NAMALWA (cell line): ENCODE data around the gene KCNH2.
"Not testable (repeated sequence)": the region's sequence is repeated elsewhere in the genome, so short reads cannot be mapped to it uniquely, and the experiment has no call there.

Experiments
- DNase-seq: peaks from one replicate; pipeline ENCODE4 v3.0.0-alpha.2; 2015; ENCODE audit warnings: low spot score

KCNH2 gene, protein sequence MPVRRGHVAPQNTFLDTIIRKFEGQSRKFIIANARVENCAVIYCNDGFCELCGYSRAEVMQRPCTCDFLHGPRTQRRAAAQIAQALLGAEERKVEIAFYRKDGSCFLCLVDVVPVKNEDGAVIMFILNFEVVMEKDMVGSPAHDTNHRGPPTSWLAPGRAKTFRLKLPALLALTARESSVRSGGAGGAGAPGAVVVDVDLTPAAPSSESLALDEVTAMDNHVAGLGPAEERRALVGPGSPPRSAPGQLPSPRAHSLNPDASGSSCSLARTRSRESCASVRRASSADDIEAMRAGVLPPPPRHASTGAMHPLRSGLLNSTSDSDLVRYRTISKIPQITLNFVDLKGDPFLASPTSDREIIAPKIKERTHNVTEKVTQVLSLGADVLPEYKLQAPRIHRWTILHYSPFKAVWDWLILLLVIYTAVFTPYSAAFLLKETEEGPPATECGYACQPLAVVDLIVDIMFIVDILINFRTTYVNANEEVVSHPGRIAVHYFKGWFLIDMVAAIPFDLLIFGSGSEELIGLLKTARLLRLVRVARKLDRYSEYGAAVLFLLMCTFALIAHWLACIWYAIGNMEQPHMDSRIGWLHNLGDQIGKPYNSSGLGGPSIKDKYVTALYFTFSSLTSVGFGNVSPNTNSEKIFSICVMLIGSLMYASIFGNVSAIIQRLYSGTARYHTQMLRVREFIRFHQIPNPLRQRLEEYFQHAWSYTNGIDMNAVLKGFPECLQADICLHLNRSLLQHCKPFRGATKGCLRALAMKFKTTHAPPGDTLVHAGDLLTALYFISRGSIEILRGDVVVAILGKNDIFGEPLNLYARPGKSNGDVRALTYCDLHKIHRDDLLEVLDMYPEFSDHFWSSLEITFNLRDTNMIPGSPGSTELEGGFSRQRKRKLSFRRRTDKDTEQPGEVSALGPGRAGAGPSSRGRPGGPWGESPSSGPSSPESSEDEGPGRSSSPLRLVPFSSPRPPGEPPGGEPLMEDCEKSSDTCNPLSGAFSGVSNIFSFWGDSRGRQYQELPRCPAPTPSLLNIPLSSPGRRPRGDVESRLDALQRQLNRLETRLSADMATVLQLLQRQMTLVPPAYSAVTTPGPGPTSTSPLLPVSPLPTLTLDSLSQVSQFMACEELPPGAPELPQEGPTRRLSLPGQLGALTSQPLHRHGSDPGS

DNA sequence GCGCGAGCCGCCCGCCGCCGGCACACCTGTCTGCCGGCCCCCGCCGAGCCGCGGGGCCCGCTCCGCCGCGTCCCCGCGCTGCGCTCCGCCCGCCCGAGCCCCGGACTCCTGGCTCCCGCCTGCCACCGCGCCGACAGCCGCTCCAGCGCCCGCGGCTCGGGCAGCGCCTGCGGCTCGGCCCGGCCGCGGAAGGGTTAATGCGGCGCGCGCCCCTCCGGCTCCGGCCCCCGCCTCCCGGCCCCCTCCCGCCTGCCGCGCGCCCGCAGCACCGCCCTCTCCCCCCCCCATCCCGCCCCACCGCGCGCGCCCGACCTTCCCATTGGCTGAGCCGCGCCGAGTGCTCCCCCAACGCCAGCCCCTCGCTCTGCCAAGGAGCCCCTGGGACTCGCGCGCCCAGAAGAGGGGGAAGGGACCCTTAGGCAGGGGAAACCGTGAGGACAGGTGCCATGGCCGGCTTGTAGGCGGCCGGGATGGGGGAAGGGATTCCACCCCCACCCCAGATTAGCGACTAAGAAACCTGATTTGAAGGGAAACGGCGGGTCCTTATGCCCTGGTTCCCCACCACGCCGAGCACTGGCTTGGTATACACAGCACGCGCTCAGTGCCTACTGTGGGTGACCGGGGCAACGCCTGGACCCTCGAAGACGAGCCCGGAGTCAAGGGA lies at the start of gene KCNH2:
KCNH2 (minus strand) TSS at position 196 of the 664 bp plus-strand sequence. CDS start 408 bp downstream, outside the sequence.
- peak; percentile 81 for DNase-seq

DNA sequence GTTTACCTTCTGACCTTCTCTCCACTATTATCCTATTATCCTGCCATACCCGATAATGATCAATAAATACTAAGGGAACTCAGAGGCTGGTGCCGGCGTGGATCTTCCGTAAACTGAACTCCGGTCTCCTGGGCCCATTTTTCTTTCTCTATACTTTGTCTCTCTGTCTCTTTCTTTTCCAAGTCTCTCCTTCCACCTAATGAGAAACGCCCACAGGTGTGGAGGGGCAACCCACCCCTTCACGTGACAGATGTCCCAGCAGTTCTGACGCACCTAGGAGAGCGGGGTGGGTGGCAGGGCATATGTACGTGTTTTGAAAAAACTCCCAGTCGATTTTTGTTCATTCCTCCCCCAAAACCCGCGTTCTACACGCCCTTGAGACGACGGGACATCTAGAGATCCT lies 49.6 kb upstream of the KCNH2 start:
- not testable (repeated sequence) for DNase-seq

DNA sequence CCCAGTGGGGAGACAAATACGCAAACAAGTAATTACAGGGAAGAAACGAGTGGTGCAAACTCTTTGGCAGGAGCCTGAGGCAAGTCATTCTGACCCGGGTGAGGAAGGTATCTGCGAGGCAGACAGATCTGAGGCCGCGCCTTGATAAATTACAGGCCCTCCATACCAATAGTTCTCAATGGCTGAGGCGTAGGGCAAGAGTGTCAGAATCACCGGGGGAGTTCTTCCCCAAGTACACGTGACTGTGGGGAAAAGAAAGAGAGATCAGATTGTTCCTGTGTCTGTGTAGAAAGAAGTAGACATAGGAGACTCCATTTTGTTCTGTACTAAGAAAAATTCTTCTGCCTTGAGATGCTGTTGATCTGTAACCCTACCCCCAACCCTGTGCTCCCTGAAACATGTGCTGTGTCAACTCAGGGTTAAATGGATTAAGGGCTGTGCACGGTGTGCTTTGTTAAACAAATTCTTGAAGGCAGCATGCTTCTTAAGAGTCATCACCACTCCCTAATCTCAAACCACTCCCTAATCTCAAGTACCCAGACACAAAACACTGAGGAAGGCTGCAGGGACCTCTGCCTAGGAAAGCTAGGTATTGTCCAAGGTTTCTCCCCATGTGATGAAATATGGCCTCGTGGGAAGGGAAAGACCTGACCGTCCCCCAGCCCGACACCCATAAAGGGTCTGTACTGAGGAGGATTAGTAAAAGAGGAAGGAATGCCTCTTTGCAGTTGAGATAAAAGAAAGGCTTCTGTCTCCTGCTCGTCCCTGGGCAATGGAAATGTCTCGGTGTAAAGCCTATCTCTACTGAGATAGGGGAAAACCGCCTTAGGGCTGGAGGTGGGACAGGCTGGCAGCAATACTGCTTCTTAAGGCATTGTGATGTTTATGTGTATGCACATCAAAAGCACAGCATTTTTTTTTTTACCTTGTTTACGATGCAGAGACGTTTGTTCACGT lies 48.9 kb upstream of the KCNH2 start:
- not testable (repeated sequence) for DNase-seq

DNA sequence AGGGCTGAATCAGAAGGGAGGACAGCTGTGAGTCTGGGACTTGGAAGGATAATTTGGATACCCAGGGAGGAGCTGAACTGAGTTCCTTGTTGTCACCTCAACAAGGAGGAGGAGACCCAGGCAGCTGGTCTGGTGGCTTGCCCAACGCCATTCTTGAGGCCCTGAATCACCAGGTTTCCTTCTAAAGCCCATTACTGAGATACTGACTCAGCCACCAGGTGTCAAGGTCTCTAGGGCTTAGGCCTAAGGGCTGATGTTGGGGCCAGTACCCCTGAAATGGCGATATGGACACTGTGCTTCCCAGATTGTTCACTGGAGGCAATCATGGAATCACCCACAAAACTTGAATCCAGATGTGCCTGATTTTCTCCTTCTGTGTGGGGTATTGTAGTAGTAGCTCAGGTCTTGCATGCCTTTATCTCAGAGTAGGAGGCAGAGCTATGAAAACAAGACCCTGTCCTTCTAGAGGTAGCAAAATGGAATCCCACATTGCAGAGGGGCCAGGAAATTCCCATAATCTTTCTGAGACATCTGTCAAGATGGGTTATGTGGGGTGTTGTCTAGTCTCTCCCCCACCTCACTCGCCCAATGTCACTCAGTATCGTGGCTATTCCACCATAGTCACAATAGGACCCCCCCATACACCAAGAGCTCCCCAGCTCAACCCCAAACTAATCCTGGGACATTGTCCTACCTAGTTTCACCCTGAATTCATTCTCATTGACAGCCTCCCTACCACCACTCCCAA lies 48.0 kb upstream of the KCNH2 start:
- no peak for DNase-seq

DNA sequence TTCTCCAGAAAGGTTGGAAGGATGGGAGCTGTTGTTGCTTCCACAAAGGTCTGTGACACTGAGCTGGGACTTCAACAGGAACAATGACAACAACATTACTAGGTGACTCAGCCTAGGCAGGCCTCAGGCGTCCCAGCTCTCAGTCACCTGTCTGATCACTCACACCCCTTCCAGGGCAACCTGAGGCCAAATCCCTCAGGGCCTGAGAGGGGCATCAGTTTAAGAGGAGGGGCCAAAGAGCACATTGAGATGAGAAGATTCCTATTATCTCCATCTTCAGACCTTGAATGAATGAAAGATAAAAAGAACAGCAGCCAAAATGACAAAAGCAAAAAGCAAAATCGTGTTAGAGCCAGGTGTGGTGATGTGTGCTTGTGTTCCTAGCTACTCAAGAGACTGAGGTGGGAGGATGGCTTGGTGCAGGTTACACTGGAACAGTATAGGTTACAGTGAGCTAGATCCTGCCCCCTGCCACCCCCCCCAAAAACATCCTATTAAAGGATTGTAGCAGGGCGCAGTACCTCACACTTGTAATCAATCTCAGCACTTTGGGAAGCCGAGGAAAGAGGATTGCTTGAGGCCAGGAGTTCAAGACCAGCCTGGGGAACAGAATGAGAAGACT lies 46.4 kb upstream of the KCNH2 start, which contains the start of gene ATG9B:
ATG9B (minus strand) TSS at position 60 of the 622 bp plus-strand sequence. CDS start 71 bp downstream, outside the sequence.
- no peak for DNase-seq

DNA sequence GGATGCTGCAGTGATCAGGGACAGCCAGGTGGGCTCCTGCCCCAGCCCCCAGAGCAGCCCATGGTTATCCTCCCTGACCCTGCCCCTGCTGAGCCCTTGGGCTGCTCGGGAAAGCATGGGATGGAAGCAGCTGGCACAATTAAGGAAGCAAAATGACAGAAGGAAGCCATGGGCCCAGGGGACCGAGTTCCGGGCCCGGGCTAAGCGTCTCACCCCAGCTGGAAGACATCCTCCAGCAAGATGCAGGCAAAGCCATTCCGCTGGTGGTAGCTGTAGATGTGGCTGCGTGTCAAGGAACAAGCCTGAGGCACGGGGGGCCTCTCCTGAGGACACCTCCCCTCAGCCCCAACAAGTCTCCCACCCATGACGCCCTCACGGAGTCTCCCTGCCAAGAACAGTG lies 45.1 kb upstream of the KCNH2 start:
- DNase-seq: no peak

DNA sequence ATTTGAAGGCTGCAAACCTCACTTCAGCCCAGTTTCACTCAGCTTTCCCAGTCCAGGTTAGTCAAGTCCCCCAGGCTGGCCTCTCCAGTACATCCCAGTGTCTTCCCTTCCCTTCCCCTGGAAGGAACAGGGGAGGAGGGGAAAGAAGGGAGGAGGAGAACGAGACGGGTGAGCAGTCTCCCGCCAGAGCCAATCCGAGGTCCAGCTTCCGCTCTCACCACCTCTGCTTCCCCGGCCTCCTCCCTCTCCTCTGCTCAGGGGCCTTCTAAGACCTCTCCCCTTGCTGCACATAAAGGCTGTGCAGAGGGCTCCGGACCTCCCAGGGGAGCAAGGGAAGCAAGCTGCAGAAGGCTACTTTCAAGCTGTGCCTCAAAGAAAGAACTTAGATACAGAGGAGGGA lies 42.1 kb upstream of the KCNH2 start:
- DNase-seq: no peak

DNA sequence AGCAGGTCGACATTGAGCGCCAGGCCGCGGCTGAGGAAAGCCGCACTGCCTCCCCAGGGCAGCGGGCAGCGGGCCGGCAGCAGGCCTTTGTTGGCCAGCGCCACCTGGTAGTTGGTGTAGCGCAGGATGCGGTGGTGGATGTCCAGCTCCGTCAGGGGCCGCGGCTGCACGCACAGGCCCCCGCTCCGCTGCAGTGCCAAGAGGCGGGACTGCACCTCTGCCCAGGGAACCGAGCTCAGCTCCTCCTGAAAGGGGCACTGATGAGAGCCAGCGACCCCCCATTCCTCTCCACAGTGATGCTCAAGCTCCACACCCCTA lies 41.0 kb upstream of the KCNH2 start:
- no peak for DNase-seq

DNA sequence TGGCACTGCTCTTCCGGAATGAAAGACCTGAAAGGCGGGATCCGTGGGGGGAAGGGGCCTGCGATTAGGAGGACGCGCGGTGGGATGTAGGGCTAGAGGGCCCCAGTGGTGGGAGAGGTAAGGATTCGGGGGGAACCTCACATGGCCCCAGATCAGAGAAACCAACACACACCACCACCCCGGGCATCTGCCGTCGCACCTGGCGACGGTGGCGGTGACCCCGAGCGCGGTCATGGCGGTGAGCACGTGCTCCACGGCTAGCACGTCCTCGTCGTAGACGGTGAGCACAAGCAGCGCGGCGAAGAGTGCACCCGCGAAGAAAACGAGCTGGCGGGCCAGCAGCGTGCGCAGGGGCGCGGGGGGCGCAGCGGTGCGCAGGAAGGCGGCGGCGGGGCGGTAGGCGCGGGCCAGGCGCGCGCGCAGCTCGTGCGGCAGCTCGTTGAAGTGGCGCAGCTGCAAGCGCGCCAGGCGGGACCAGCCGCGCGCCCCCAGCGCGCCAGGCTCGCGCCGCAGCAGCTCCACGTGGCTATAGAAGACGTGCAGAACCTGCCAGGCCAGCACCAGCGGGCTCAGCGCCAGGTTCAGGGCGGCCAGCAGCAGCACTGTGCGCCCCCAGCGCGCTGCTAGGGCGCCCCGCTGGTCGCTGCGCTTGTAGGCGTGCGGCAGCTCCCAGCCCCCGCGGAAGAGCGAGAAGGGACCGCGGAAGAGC lies 40.5 kb upstream of the KCNH2 start:
- DNase-seq: no peak

DNA sequence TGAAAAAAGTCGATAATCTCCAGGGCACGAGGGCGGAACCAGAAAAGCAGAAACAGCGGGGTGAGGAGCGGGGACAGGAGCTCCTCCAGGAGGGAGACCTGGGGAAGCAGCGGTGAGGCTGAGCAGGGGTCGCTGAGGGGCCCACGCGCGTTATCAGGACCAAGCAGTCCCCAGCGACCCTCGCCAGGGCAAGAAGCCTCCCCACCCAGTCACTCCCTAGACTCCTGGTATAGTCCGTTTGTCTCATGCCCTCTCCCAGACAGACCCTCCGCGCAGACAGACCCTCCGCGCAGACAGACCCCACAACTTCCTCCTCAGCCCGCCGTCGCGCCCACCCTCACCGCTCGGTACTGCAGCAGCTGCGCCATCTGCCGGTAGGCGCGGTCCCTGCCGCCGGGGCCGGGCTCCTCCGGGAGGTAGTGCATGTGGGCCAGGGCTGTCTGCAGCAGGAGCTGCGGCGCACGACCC lies 39.9 kb upstream of the KCNH2 start:
- DNase-seq: peak; percentile 85

DNA sequence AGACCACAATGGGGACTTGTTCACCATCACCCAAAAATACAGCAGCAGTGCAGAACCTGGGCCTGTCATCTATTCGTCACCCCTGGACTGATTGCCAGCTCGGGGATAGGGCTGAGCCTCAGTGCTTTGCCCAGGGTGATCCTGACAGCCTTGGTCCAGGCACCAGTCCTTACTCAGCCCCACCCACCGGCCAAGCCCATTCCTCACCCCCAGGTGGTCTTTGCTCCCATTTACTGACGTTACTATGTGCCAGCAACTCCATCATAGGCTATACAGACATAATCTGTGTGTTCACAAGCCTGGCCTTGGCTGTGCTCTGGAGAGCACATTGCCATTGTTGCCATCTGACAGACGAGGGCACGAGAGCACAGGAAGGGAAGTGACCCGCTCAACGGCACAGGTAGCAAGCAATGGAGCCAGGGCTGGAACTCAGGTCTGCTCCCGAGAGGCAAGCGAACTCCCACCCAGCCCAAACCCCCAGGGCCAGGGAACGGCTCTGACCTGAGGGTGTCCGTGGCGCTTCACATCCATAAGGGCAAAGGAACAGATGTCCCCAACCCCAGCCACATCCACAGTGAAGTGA lies 39.3 kb upstream of the KCNH2 start:
- DNase-seq: no peak

DNA sequence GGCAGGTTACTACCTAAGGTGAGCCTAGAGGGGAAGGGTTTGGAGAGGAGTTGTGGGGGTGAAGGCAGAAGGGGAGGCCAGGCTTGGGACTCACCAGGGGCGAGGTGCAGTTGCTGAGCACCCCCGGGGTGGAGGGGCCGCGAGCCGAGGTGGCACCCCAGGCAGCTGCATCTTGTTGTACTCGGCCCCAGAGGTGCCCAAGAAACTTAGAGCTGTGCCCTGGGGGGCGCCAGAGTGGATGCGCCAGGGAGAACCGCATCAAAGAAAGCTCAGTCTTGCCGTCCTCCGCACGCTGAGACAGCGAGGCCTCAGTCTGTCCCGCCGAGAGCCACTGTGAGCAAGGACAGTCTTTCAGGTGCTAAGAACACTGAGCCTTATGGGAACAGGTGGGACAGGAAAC lies 38.8 kb upstream of the KCNH2 start:
- no peak for DNase-seq

DNA sequence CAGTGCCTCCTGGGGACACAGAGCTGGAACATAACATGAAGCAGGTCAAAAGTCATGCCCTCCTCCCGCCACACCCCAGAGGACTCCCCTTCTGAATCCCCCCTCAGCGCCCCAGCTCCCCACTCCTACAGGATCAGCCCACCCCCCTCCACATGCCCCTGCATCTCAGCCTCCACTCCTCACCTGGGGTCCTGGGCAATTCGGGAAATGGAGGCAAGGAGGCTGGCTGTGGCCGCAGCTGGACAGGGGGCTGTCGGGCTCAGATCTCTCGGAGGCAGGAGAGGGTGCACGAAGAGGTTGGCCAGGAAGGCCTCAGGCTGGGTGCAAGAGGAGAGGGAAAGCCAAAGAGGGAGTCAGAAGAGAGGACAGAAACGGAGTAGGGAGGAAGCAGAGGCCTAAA lies 38.4 kb upstream of the KCNH2 start:
- no peak for DNase-seq

DNA sequence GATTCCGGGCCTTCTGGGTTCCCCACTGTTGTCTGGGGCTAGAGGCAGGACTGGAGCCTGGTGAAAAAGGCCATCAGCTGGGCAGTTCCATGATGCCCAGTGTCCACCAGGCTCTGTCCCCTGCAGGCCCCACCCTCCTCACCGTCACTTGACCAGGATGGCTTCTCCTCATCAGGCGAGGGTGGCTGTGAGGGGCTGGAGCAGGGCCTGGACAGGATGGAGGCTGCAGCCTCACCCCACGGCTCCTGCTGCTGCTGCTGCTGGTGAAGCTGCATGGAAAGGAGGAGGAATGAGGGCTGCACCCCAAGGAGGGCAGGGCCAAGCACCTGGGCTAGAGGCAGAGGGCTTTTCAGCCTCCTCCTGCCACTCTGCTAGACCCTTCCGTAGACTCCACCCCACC lies 37.8 kb upstream of the KCNH2 start:
- no peak for DNase-seq

DNA sequence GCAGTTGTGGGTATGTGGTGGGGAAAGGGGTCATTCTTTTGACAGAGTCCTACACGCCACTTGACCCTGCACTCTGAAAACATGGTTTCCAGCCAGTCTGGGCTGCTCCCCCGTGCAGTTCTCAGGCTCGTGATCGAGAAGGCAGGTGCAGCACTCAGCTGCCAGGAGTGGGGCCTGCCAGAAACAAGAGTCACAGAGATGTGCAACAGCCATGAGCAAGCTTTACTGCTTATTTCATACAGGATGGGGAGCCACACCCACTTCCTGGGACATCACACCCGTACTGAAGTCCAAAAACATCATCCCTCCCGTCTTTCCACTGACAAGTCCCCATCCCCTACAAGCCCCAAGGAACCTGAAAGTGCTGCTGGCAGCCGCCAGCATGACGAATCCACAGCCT lies 36.8 kb upstream of the KCNH2 start:
- DNase-seq: peak; percentile 36

DNA sequence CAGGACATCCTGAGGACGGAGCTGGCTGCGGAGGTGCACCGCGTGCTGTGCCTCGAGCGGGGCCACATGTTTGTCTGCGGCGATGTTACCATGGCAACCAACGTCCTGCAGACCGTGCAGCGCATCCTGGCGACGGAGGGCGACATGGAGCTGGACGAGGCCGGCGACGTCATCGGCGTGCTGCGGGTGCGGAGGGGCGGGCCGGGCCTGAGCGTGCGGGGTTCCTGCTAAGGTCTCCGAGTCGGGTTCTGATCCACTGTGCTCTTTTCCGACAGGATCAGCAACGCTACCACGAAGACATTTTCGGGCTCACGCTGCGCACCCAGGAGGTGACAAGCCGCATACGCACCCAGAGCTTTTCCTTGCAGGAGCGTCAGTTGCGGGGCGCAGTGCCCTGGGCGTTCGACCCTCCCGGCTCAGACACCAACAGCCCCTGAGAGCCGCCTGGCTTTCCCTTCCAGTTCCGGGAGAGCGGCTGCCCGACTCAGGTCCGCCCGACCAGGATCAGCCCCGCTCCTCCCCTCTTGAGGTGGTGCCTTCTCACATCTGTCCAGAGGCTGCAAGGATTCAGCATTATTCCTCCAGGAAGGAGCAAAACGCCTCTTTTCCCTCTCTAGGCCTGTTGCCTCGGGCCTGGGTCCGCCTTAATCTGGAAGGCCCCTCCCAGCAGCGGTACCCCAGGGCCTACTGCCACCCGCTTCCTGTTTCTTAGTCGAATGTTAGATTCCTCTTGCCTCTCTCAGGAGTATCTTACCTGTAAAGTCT lies 35.8 kb upstream of the KCNH2 start:
- DNase-seq: no peak

DNA sequence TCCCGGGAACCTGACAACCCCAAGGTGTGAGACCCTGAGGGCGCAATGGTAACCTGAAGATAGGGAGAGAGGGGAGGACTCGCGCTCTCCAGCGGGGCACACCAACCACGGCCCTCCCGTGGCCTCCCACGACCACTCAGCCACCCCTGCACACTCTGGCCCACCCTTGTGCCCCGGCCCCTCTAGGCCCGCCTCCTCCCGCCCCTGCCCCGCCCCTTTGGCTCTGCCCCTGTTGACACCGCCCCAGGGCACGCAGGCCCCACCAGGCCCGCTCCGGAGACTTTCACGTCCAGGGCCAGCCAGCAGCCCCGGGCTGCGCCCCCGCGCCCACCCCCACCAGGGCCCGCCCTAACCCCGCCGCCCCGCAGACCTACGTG lies 35.2 kb upstream of the KCNH2 start:
- DNase-seq: no peak

DNA sequence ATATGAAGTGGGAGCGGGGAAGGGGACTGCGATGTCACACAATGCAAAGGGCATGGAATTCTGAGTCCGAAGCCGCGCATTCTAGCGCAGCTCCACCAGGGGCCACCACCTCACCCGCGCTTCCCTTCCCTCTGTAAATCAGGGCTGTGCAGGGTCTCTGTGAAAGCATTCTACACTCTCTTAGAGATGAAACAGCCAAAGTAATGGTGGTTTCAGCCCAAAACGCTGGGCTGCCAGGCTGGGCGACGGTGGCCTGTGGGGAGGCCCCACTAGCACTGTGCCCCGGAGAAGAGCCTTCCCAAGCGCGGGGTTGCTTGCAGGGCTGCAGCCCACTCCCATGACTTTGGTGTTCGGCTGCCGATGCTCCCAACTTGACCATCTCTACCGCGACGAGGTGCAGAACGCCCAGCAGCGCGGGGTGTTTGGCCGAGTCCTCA lies 34.8 kb upstream of the KCNH2 start:
- DNase-seq: peak; percentile 38
